Testis (tissue), 5 donors: Measurements from ENCODE around the gene PCDHB12. TPM values are rescaled to one million over a fixed set of nuclear protein-coding genes. Genes with fewer than 3 reads are reported as not detected.
"Not testable (repeated sequence)": the region's sequence is repeated elsewhere in the genome, so short reads cannot be mapped to it uniquely, and the experiment has no call there.

ENCODE experiments used
- DNase-seq: peaks from one replicate; pipeline ENCODE4 v3.0.0-alpha.2; 2019
- H3K27ac ChIP-seq, 2 donors: fragments of 200-600 bp; sonication (generic); one replicate each; pipeline ENCODE4 v1.5.1; 2019
- H3K27me3 ChIP-seq: fragments of 200-600 bp; sonication (generic); one replicate; pipeline ENCODE4 v1.5.1; 2019
- H3K36me3 ChIP-seq: fragments of 200-600 bp; sonication (generic); one replicate; pipeline ENCODE4 v1.5.1; 2017; ENCODE audit warnings: low read depth; ENCODE audit errors: missing control alignments
- H3K4me1 ChIP-seq: fragments of 200-600 bp; sonication (generic); one replicate; pipeline ENCODE4 v1.5.1; 2019
- H3K4me3 ChIP-seq, 2 donors: fragments of 200-600 bp; sonication (generic); one replicate each; pipeline ENCODE4 v1.5.1; 2017 to 2019
- H3K9me3 ChIP-seq: fragments of 200-600 bp; sonication (generic); one replicate; pipeline ENCODE4 v1.5.1; 2017
- CTCF ChIP-seq, 3 experiments: fragments of 450-650 bp in 2 of 3; fragments of 200-600 bp in 1 of 3; sonication (generic) in 1 of 3; IDR thresholded peaks; one replicate each; pipeline ENCODE4 v1.5.1; 2016 to 2019; ENCODE audit warnings: antibody characterized with exemption in 3 of 3, mild to moderate bottlenecking in 2 of 3, moderate library complexity in 1 of 3
- POLR2A ChIP-seq: fragments of 450-650 bp; IDR thresholded peaks from one replicate; pipeline ENCODE4 v1.6.1; 2017; ENCODE audit warnings: antibody characterized with exemption, mild to moderate bottlenecking, moderate library complexity
- WGBS, 2 donors: methylation state at CpG; one replicate each; pipeline ENCODE4 v1.1.5; 2018; 5-methylcytosine and 5-hydroxymethylcytosine counted together
- intact Hi-C: fragments of 100-400 bp; cut with DNase I; formaldehyde crosslinking; loops from one replicate; pipeline ENCODE4 v1.15.1; 2023; ENCODE audit warnings: low total_unique reads
- long read RNA-seq, 2 donors: transcript quantifications; one replicate each; lab custom pipeline, GENCODE V29; 2026
- polyA plus RNA-seq: library from polyadenylated mRNA; stranded (reverse); fragments of 350-450 nt; fragmentation: Illumina TruSeq; extraction: RNeasy Lipid Tissue Mini Kit (QIAGEN cat#74804); gene quantifications from one replicate; pipeline ENCODE4 v1.2.3, GENCODE V29; 2014; ENCODE audit warnings: low read depth, low replicate concordance; ENCODE audit not compliant: insufficient read depth
- total RNA-seq, 2 donors: library from RNA; depleted of rRNA; stranded (reverse); fragments of >200 nt; gene quantifications; one replicate each; pipeline ENCODE4 v1.2.3, GENCODE V29; 2016

The PCDHB12 gene
- total RNA-seq (1 to 10 TPM; 6.1 to 6.5 TPM), polyA plus RNA-seq (1.4 TPM)
- long read RNA-seq, donor 1, transcript PCDHB12-201 (1 exons, 3,853 nt) = major isoform, 5 of 5 reads
- long read RNA-seq, donor 1, partial matches to known transcripts = 0 of 5 reads
- long read RNA-seq, donor 1, other reads (novel, unspliced or antisense) = 0 of 5 reads
- long read RNA-seq, donor 2 = 0 reads

- no peaks in the 10 kb centered on the region for H3K9me3 ChIP-seq
- no peaks in the 10 kb centered on the region for H3K36me3 ChIP-seq
- H3K27me3 ChIP-seq = no peaks in the 10 kb centered on the region
- no peaks in the 10 kb centered on the region for H3K4me1 ChIP-seq
- H3K27ac ChIP-seq = no peak within 1 kb of the TSS
- intact Hi-C loops = no loop called here
- TF ChIP-seq CTCF (IDR thresholded peaks at IDR 0.05) = peak in 2 of 3 experiments; percentile 43 to 48
- TF ChIP-seq POLR2A = no peak
- H3K4me3 ChIP-seq = no peak within 1 kb of the TSS
- 12 to 17% methylated on average over 11 of the region's 11 CpGs for WGBS, 2 donors
- peak; percentile 59 for DNase-seq
Measured at GRCh38 chr5:141208478-141208877, at the start of gene PCDHB12. PCDHB12 (plus strand) TSS chr5:141208719; CDS start chr5:141208908, 189 bp downstream.

- WGBS, 2 donors = 14 to 27% methylated on average over 20 of the region's 20 CpGs
- peak; percentile 70 for DNase-seq
- Histone ChIP-seq H3K36me3 (no peaks in the 10 kb centered on the region), H3K27me3 (no peaks in the 10 kb centered on the region), H3K27ac (no peak within 1 kb of the TSS), H3K4me1 (no peaks in the 10 kb centered on the region), H3K9me3 (no peaks in the 10 kb centered on the region), H3K4me3 (peak within 1 kb of the TSS; percentile 4 to 37)
- intact Hi-C loops = no loop called here
- TF ChIP-seq CTCF (IDR thresholded peaks at IDR 0.05) (peak; percentile 39 to 54 (median 53)), POLR2A (no peak)
Measured at GRCh38 chr5:141172381-141173204, 35.9 kb upstream of the PCDHB12 start, which contains the start of gene PCDHB7. PCDHB7 (plus strand) TSS chr5:141172644; CDS start chr5:141172836, 192 bp downstream.

- DNase-seq, H3K36me3 ChIP-seq, intact Hi-C loops, H3K4me1 ChIP-seq, H3K27me3 ChIP-seq, H3K9me3 ChIP-seq, H3K27ac ChIP-seq: not testable (repeated sequence)
- 25 to 35% methylated on average over 35 to 59 of the region's 79 CpGs for WGBS, 2 donors
- H3K4me3 ChIP-seq = peak overlapping the region in 1 of 2 donors; percentile 22
Measured at GRCh38 chr5:141174291-141175104, 34.0 kb upstream of the PCDHB12 start.

- H3K9me3 ChIP-seq = no peaks in the 10 kb centered on the region
- H3K36me3 ChIP-seq = no peaks in the 10 kb centered on the region
- no peak overlapping the region for H3K4me3 ChIP-seq
- TF ChIP-seq POLR2A = no peak
- TF ChIP-seq CTCF (IDR thresholded peaks at IDR 0.05) = no peak
- no peaks in the 10 kb centered on the region for H3K27me3 ChIP-seq
- no peak for DNase-seq
- H3K27ac ChIP-seq = no peak overlapping the region
- 57 to 63% methylated on average over 1 of the region's 1 CpG for WGBS, 2 donors
- intact Hi-C loops = no loop called here
- H3K4me1 ChIP-seq = no peaks in the 10 kb centered on the region
Measured at GRCh38 chr5:141175933-141176332, 32.6 kb upstream of the PCDHB12 start.
